Measurements from ENCODE around the gene SH3BGRL2. TPM values are rescaled to one million over a fixed set of nuclear protein-coding genes. Genes with fewer than 3 reads are reported as not detected.
"Not testable (repeated sequence)": the region's sequence is repeated elsewhere in the genome, so short reads cannot be mapped to it uniquely, and the experiment has no call there.

Gene SH3BGRL2
- total RNA-seq, 1 donor from 2014 or later, result 0.13 TPM

DNA sequence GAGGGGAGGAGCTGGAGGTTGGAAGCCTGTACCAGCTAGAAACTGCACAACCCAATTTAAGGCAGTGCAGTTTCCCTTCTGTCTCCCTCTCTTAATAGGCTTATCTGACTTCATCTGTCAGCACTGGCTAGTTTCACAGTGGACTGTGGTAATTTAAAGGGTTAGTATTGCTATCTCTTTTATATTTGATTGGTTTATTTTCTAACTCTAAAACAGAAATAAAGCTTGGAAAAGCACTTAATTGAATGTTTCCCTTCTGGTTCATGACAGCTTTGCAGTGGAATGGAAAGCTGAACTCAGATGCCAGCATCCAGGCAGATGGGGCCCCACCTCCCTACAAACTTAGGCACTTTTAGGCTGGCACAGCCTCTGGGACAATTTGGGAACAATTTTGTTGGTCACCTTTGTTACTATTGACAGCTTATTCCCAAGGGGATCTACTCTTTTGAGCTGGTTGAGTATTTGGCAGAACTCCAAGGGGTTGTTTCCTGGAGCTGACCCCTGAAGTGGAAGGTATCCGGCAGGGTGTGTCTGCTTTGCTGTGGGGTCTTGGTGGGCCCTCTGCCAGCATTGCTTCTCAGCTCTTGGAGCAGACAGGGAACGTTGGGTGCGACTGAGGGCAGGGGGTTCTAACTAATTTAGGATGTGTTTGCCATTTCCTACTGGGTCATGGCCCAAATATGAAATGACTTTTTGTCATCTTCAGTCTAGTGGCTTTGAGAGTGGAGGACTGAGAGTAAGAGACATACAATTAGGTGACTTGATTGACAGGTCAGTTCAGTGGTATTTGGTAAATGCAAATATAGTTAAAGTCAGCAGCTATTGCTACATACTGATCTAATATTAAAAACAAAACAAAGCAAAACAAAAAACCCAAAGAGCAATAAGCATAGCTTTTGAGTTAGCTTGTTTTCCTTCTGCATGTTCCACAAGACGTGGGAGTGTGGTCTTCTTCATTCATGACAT lies 9.3 kb downstream of the SH3BGRL2 start:
- peaks cover 24% of the 10 kb centered on the region for H3K27me3 Mint-ChIP-seq (ENCODE audit: insufficient read depth)
- no peak overlapping the region for H3K4me3 Mint-ChIP-seq
- H3K36me3 Mint-ChIP-seq (ENCODE audit: low read depth), result no peaks in the 10 kb centered on the region
- H3K27ac Mint-ChIP-seq, result no peak overlapping the region
- no peak for DNase-seq (ENCODE audit: low spot score)
- no peaks in the 10 kb centered on the region for H3K4me1 Mint-ChIP-seq (ENCODE audit: low read depth)
- no peaks in the 10 kb centered on the region for H3K9me3 Mint-ChIP-seq
- intact Hi-C loops (cut with micrococcal nuclease), result no loop called here

GRCh38 chr6:79646006-79646405 lies 14.9 kb downstream of the SH3BGRL2 start:
- no peak for DNase-seq (ENCODE audit: low spot score)
- H3K36me3 Mint-ChIP-seq (ENCODE audit: low read depth), result no peaks in the 10 kb centered on the region
- H3K27me3 Mint-ChIP-seq (ENCODE audit: insufficient read depth), result peaks cover 2% of the 10 kb centered on the region
- no peaks in the 10 kb centered on the region for H3K4me1 Mint-ChIP-seq (ENCODE audit: low read depth)
- no peaks in the 10 kb centered on the region for H3K9me3 Mint-ChIP-seq
- no peak overlapping the region for H3K27ac Mint-ChIP-seq
- intact Hi-C loops (cut with micrococcal nuclease), result no loop called here
- no peak overlapping the region for H3K4me3 Mint-ChIP-seq

DNA sequence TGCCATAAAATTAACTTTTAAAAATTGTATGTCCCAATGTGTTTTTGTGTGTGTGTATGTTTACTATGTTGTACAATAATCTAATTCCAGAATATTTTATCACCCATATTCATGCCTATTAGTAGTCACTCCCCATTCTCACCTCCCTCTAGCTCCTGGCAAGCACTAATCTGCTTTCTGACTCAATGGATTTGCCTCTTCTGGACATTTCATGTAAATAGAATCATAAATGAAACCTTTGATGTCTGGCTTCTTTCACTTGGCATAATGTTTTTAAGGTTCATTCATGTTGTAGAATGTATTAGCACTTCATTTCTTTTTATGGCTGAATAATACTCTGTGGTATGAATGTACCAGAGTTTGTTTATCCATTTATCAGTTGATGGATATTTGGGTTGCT lies 15.4 kb downstream of the SH3BGRL2 start:
- Mint-ChIP-seq H3K36me3 (ENCODE audit: low read depth) (no peaks in the 10 kb centered on the region), H3K27ac (no peak overlapping the region), H3K4me1 (ENCODE audit: low read depth) (no peaks in the 10 kb centered on the region), H3K4me3 (no peak overlapping the region), H3K9me3 (no peaks in the 10 kb centered on the region), H3K27me3 (ENCODE audit: insufficient read depth) (peaks cover 2% of the 10 kb centered on the region)
- intact Hi-C loops (cut with micrococcal nuclease), result no loop called here
- DNase-seq (ENCODE audit: low spot score), result no peak

- no peak for DNase-seq (ENCODE audit: low spot score)
- Mint-ChIP-seq H3K9me3 (no peaks in the 10 kb centered on the region), H3K36me3 (ENCODE audit: low read depth) (no peaks in the 10 kb centered on the region), H3K27ac (no peak overlapping the region), H3K27me3 (ENCODE audit: insufficient read depth) (peaks cover 2% of the 10 kb centered on the region), H3K4me3 (no peak overlapping the region), H3K4me1 (ENCODE audit: low read depth) (no peaks in the 10 kb centered on the region)
- intact Hi-C loops (cut with micrococcal nuclease), result no loop called here
Observed at GRCh38 chr6:79647741-79648140, 16.6 kb downstream of the SH3BGRL2 start.

GRCh38 chr6:79648328-79648727 lies 17.2 kb downstream of the SH3BGRL2 start:
- Mint-ChIP-seq H3K27ac (no peak overlapping the region), H3K4me1 (ENCODE audit: low read depth) (no peaks in the 10 kb centered on the region), H3K4me3 (no peak overlapping the region), H3K36me3 (ENCODE audit: low read depth) (no peaks in the 10 kb centered on the region), H3K27me3 (ENCODE audit: insufficient read depth) (peaks cover 2% of the 10 kb centered on the region), H3K9me3 (no peaks in the 10 kb centered on the region)
- DNase-seq (ENCODE audit: low spot score), result no peak
- intact Hi-C loops (cut with micrococcal nuclease), result no loop called here

DNA sequence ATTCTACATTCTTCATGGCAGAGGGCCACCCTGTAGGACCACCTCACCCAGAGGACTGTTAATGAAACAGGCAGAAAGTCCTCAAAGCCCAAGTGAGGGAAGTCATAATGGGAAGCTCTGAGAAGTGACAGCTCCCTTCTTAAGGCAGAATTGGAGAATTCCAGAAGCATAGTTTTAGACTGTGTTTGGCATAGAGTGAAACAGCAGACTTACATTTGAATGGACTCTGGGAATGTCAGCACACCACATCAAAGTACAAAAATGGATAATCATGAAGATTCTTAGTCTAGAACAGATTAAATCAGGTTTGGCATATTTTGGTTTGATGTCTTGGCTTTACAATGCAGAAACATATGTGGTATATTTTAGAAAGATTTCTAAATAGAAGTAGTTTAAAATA lies 17.9 kb downstream of the SH3BGRL2 start:
- Mint-ChIP-seq H3K36me3 (ENCODE audit: low read depth) (no peaks in the 10 kb centered on the region), H3K27ac (no peak overlapping the region), H3K4me3 (no peak overlapping the region), H3K9me3 (no peaks in the 10 kb centered on the region), H3K4me1 (ENCODE audit: low read depth) (no peaks in the 10 kb centered on the region), H3K27me3 (ENCODE audit: insufficient read depth) (peaks cover 2% of the 10 kb centered on the region)
- no peak for DNase-seq (ENCODE audit: low spot score)
- intact Hi-C loops (cut with micrococcal nuclease), result no loop called here

- no peaks in the 10 kb centered on the region for H3K36me3 Mint-ChIP-seq (ENCODE audit: low read depth)
- H3K4me3 Mint-ChIP-seq, result no peak overlapping the region
- peaks cover 3% of the 10 kb centered on the region for H3K27me3 Mint-ChIP-seq (ENCODE audit: insufficient read depth)
- intact Hi-C loops (cut with micrococcal nuclease), result loop anchor here (1.0 kb wide), 1 partner anchor 21 kb away; no protein-coding TSS in a partner anchor
- H3K27ac Mint-ChIP-seq, result no peak overlapping the region
- H3K9me3 Mint-ChIP-seq, result no peaks in the 10 kb centered on the region
- DNase-seq (ENCODE audit: low spot score), result no peak
- H3K4me1 Mint-ChIP-seq (ENCODE audit: low read depth), result no peaks in the 10 kb centered on the region
Observed at GRCh38 chr6:79650950-79651349, 19.8 kb downstream of the SH3BGRL2 start.

DNA sequence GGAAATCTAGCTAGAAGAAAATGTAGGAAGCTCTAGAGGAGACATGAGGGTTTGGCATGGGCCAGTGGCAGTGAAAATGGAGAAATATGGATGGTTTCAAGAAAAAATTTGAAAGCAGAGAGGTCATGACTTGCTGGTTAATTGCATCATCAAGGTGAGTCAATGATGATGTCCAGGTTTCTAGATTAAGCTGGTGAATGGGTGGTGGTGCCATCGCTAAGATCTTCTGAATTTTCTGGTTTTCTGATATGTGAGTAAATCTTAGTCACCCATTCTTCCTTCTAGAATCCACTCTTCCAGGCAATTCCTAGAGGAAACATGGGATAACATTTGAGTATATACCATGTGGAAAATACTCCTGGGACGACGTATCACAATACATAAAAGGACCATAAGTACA lies 25.0 kb downstream of the SH3BGRL2 start:
- Mint-ChIP-seq H3K4me3 (no peak overlapping the region), H3K9me3 (no peaks in the 10 kb centered on the region), H3K27ac (no peak overlapping the region), H3K4me1 (ENCODE audit: low read depth) (peaks cover 9% of the 10 kb centered on the region), H3K27me3 (ENCODE audit: insufficient read depth) (peaks cover 13% of the 10 kb centered on the region), H3K36me3 (ENCODE audit: low read depth) (no peaks in the 10 kb centered on the region)
- intact Hi-C loops (cut with micrococcal nuclease), result no loop called here
- DNase-seq (ENCODE audit: low spot score), result no peak

GRCh38 chr6:79657238-79657637 lies 26.1 kb downstream of the SH3BGRL2 start:
- intact Hi-C loops (cut with micrococcal nuclease), result no loop called here
- H3K27ac Mint-ChIP-seq, result no peak overlapping the region
- H3K36me3 Mint-ChIP-seq (ENCODE audit: low read depth), result no peaks in the 10 kb centered on the region
- peaks cover 9% of the 10 kb centered on the region for H3K4me1 Mint-ChIP-seq (ENCODE audit: low read depth)
- no peak overlapping the region for H3K4me3 Mint-ChIP-seq
- H3K27me3 Mint-ChIP-seq (ENCODE audit: insufficient read depth), result peaks cover 13% of the 10 kb centered on the region
- no peaks in the 10 kb centered on the region for H3K9me3 Mint-ChIP-seq
- no peak for DNase-seq (ENCODE audit: low spot score)

DNA sequence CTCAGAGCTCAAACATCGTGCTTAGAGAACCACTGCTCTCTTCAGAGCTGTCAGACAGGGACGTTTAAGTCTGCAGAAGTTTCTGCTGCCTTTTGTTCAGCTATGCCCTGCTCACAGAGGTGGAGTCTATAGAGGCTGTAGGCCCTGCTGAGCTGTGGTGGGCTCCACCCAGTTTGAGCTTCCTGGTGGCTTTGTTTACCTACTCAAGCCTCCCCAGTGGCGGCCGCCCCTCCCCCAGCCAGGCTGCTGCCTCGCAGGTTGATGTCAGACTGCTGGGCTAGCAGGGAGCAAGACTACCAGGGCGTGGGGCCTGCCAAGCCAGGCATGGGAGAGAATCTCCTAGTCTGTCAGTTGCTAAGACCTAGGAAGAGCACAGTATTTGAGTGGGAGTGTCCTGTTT lies 32.5 kb downstream of the SH3BGRL2 start:
- H3K4me3 Mint-ChIP-seq; DNase-seq (ENCODE audit: low spot score); H3K4me1 Mint-ChIP-seq (ENCODE audit: low read depth); H3K36me3 Mint-ChIP-seq (ENCODE audit: low read depth); intact Hi-C loops (cut with micrococcal nuclease); H3K27ac Mint-ChIP-seq; H3K9me3 Mint-ChIP-seq: not testable (repeated sequence)
- peaks cover 10% of the 10 kb centered on the region for H3K27me3 Mint-ChIP-seq (ENCODE audit: insufficient read depth)

GRCh38 chr6:79665725-79666551 lies 34.8 kb downstream of the SH3BGRL2 start:
- H3K9me3 Mint-ChIP-seq, result peaks cover 6% of the 10 kb centered on the region
- peaks cover 1% of the 10 kb centered on the region for H3K36me3 Mint-ChIP-seq (ENCODE audit: low read depth)
- no peak for DNase-seq (ENCODE audit: low spot score)
- intact Hi-C loops (cut with micrococcal nuclease), result no loop called here
- no peak overlapping the region for H3K4me3 Mint-ChIP-seq
- H3K27me3 Mint-ChIP-seq (ENCODE audit: insufficient read depth), result peaks cover 2% of the 10 kb centered on the region
- no peak overlapping the region for H3K27ac Mint-ChIP-seq
- peaks cover 3% of the 10 kb centered on the region for H3K4me1 Mint-ChIP-seq (ENCODE audit: low read depth)

DNA sequence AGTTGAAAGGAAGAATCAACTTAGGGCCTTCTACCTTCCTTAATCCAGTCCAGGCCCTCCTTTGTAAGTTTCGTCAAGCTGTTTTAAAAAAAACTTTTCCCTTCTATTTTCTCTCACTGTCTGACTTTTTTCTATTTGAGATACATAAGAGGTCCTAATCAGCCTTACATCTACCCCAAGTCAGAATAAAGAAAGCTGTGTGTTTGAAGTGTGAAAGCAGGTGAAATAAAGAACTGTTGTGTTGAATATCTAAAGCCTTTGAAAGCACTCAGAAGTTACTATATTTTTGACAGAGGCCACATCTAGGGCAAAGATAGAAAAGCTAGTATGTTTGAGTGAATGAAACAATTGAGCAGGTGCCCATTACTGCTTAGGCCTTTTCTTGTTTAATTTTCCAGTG lies 35.5 kb downstream of the SH3BGRL2 start:
- no peak for DNase-seq (ENCODE audit: low spot score)
- H3K27ac Mint-ChIP-seq, result no peak overlapping the region
- peaks cover 6% of the 10 kb centered on the region for H3K9me3 Mint-ChIP-seq
- no peak overlapping the region for H3K4me3 Mint-ChIP-seq
- peaks cover 10% of the 10 kb centered on the region for H3K4me1 Mint-ChIP-seq (ENCODE audit: low read depth)
- intact Hi-C loops (cut with micrococcal nuclease), result no loop called here
- H3K27me3 Mint-ChIP-seq (ENCODE audit: insufficient read depth), result peaks cover 2% of the 10 kb centered on the region
- peaks cover 1% of the 10 kb centered on the region for H3K36me3 Mint-ChIP-seq (ENCODE audit: low read depth)

GRCh38 chr6:79668381-79668780 lies 37.3 kb downstream of the SH3BGRL2 start:
- peaks cover 1% of the 10 kb centered on the region for H3K36me3 Mint-ChIP-seq (ENCODE audit: low read depth)
- intact Hi-C loops (cut with micrococcal nuclease), result no loop called here
- H3K27ac Mint-ChIP-seq, result no peak overlapping the region
- DNase-seq (ENCODE audit: low spot score), result no peak
- peaks cover 23% of the 10 kb centered on the region for H3K4me1 Mint-ChIP-seq (ENCODE audit: low read depth)
- no peak overlapping the region for H3K4me3 Mint-ChIP-seq
- no peaks in the 10 kb centered on the region for H3K27me3 Mint-ChIP-seq (ENCODE audit: insufficient read depth)
- H3K9me3 Mint-ChIP-seq, result no peaks in the 10 kb centered on the region

Data from activated T-helper 1 cell treated with anti-CD3 and anti-CD28 coated beads, Interleukin-12 subunit alpha, Interleukin-12 subunit beta, Interleukin-2, Interleukin-4 antibody, amounts not matched to agents 30 ng/mL and 10 ng/mL and 1 ng/mL, durations not matched to agents 14 hours and 24 hours and 36 hours (primary cell).